Bone marrow (tissue), 2 donors: ENCODE data around the gene GNL1.
"Not testable (repeated sequence)": the region's sequence is repeated elsewhere in the genome, so short reads cannot be mapped to it uniquely, and the experiment has no call there.

Experiments used
- DNase-seq, 2 donors: peaks; one replicate each; lab custom pipeline; 2025; lab: John Stamatoyannopoulos, UW

GNL1 gene

GRCh38 chr6:30497261-30497599 is 59.1 kb downstream of the GNL1 start:
- DNase-seq, result not testable (repeated sequence)

GRCh38 chr6:30495993-30496392 is 60.3 kb downstream of the GNL1 start:
- no peak for DNase-seq

- not testable (repeated sequence) for DNase-seq
These were observed 61.2 kb downstream of the GNL1 start for GRCh38 chr6:30495060-30495459.

DNA sequence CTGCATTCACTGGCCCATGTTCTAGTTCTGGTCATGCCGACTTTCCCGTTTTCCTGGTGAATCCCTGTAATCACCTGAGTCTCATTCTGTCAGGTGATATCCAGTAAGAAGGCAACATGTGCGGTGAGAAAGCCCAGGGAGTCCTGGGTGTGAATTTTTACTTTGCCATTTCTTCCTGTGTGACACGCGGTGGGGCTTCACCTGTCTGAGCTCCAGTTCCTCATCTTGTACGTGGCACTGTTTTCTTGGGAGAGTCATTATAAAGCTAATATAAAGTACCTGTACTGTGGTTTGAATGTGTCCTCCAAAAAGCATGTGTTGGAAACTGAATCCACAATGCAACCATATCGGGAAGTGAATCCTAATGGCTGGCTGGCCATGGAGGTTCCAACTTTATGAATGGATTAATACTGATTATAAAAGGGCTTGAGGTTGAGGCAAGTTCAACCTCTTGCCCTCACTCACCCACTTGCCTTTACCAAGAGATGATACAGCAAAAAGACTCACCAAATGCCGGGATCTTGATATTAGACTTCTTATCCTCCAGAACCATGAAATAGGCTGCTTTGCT is 61.9 kb downstream of the GNL1 start:
- no peak for DNase-seq

DNA sequence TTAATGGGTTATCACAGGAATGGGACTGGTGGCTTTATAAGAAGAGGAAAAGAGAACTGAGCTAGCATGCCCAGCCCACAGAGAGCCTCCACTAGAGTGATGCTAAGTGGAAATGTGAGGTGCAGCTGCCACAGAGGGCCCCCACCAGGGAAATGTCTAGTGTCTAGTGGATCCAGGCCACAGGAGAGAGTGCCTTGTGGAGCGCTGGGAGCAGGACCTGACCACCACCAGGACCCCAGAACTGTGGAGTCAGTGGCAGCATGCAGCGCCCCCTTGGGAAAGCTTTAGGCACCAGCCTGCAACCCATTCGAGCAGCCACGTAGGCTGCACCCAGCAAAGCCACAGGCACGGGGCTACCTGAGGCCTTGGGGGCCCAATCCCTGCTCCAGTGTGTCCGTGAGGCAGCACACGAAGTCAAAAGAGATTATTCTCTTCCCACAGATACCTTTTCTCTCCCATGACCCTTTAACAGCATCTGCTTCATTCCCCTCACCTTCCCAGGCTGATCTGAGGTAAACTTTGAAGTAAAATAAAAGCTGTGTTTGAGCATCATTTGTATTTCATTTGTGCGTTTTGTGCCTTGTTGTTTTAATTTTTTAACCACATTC is 62.5 kb downstream of the GNL1 start:
- DNase-seq, result no peak

DNA sequence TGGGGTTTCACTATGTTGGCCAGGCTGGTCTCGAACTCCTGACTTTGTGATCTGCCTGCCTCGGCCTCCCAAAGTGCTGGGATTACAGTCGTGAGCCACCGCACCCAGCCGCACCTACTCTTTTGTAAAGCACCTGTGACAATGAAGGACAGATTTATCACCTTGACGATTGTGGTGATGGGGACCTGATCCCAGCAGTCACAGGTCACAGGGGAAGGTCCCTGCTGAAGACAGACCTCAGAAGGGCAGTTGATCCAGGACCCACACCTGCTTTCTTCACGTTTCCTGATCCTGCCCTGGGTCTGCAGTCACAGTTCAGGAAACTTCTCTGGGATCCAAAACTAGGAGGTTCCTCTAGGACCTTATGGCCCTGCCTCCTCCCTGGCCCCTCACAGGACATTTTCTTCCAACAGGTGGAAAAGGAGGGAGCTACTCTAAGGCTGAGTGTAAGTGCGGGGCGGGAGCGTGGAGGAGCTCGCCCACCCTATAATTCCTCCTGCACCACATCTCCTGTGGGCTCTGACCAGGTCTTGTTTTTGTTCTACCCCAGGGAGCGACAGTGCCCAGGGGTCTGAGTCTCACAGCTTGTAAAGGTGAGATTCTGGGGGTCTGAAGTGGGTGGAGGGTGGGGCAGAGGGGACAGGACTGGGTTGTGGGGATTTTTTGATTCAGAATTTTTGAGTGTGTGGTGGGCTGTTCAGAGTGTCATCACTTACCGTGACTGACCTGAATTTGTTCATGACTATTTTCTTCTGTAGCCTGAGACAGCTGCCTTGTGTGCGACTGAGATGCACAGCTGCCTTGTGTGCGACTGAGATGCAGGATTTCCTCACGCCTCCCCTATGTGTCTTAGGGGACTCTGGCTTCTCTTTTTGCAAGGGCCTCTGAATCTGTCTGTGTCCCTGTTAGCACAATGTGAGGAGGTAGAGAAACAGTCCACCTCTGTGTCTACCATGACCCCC is 64.0 kb downstream of the GNL1 start:
- no peak for DNase-seq
